H9 (cell line): ENCODE measurements around the gene COL27A1. TPM values are rescaled to one million over a fixed set of nuclear protein-coding genes. Genes with fewer than 3 reads are reported as not detected.

Source experiments
- DNase-seq: peaks from one replicate; pipeline ENCODE4 v3.0.0-alpha.2; 2017
- H2AFZ ChIP-seq: one replicate; pipeline ENCODE4 v1.6.1; 2013; ENCODE audit warnings: mild to moderate bottlenecking, low read length, control low read depth, moderate library complexity
- H2AK5ac ChIP-seq: 2 replicates; pipeline ENCODE4 v1.6.1; 2013; ENCODE audit warnings: low read length, control low read depth, mixed read lengths; ENCODE audit not compliant: insufficient read length
- H2BK120ac ChIP-seq: one replicate; pipeline ENCODE4 v1.6.1; 2013; ENCODE audit warnings: low read depth, mild to moderate bottlenecking, low read length, control low read depth, inconsistent platforms; ENCODE audit not compliant: poor library complexity, severe bottlenecking
- H2BK12ac ChIP-seq: 2 replicates; pipeline ENCODE4 v1.6.1; 2013; ENCODE audit warnings: low read length, control low read depth, mixed read lengths, low read depth; ENCODE audit not compliant: insufficient read length
- H2BK15ac ChIP-seq: 2 replicates; pipeline ENCODE4 v1.6.1; 2013; ENCODE audit warnings: low read depth, low read length, control low read depth
- H2BK20ac ChIP-seq: one replicate; pipeline ENCODE4 v1.6.1; 2013; ENCODE audit warnings: low read depth, mild to moderate bottlenecking, low read length, control low read depth, inconsistent platforms; ENCODE audit not compliant: poor library complexity, severe bottlenecking
- H2BK5ac ChIP-seq: 2 replicates; pipeline ENCODE4 v1.6.1; 2013; ENCODE audit warnings: low read length, control low read depth, mixed read lengths; ENCODE audit not compliant: insufficient read length
- H3K14ac ChIP-seq: 2 replicates; pipeline ENCODE4 v1.6.1; 2013; ENCODE audit warnings: low read length, control low read depth; ENCODE audit not compliant: insufficient read depth
- H3K18ac ChIP-seq: 2 replicates; pipeline ENCODE4 v1.6.1; 2013; ENCODE audit warnings: low read depth, mild to moderate bottlenecking, mixed read lengths, low read length, control low read depth; ENCODE audit not compliant: insufficient read length
- H3K23ac ChIP-seq: 2 replicates; pipeline ENCODE4 v1.6.1; 2013; ENCODE audit warnings: low read length, control low read depth, mixed read lengths, low read depth; ENCODE audit not compliant: insufficient read length
- H3K23me2 ChIP-seq: 2 replicates; pipeline ENCODE4 v1.6.1; 2013; ENCODE audit warnings: low read depth, mild to moderate bottlenecking, mixed read lengths, low read length, control low read depth; ENCODE audit not compliant: insufficient read length, poor library complexity, severe bottlenecking
- H3K27ac ChIP-seq: 2 replicates; pipeline ENCODE4 v1.5.1; 2013; ENCODE audit warnings: low read length, control low read depth, mixed read lengths, low read depth; ENCODE audit not compliant: insufficient read length
- H3K27me3 ChIP-seq: 2 replicates; pipeline ENCODE4 v1.6.1; 2013; ENCODE audit warnings: low read length, control low read depth, inconsistent platforms; ENCODE audit not compliant: insufficient read depth
- H3K4ac ChIP-seq: 2 replicates; pipeline ENCODE4 v1.6.1; 2013; ENCODE audit warnings: low read depth, mild to moderate bottlenecking, control low read depth, inconsistent platforms, low read length, moderate library complexity
- H3K4me1 ChIP-seq: 2 replicates; pipeline ENCODE4 v1.6.1; 2013; ENCODE audit warnings: low read length, control low read depth, inconsistent platforms; ENCODE audit not compliant: insufficient read depth
- H3K4me2 ChIP-seq: 2 replicates; pipeline ENCODE4 v1.6.1; 2013; ENCODE audit warnings: low read length, control low read depth, mixed read lengths; ENCODE audit not compliant: insufficient read length, insufficient read depth
- H3K56ac ChIP-seq: 2 replicates; pipeline ENCODE4 v1.6.1; 2013; ENCODE audit warnings: low read depth, mild to moderate bottlenecking, mixed read lengths, low read length, control low read depth; ENCODE audit not compliant: insufficient read length
- H3K79me1 ChIP-seq: 2 replicates; pipeline ENCODE4 v1.6.1; 2013; ENCODE audit warnings: low read depth, mild to moderate bottlenecking, moderate library complexity, low read length, control low read depth, inconsistent platforms; ENCODE audit not compliant: insufficient read depth, poor library complexity, severe bottlenecking
- H3K79me2 ChIP-seq: 2 replicates; pipeline ENCODE4 v1.6.1; 2013; ENCODE audit warnings: low read length, control low read depth, inconsistent platforms; ENCODE audit not compliant: insufficient read depth
- H3K9ac ChIP-seq: 2 replicates; pipeline ENCODE4 v1.6.1; 2013; ENCODE audit warnings: low read length, control low read depth, mixed read lengths; ENCODE audit not compliant: insufficient read length; ENCODE audit errors: extremely low read depth
- H3K9me3 ChIP-seq: one replicate; pipeline ENCODE4 v1.6.1; 2013; ENCODE audit warnings: low read depth, low read length, inconsistent platforms; ENCODE audit not compliant: control insufficient read depth
- H3T11ph ChIP-seq: one replicate; pipeline ENCODE4 v1.6.1; 2013; ENCODE audit warnings: mild to moderate bottlenecking, low read length, control low read depth, inconsistent platforms
- H4K20me1 ChIP-seq: one replicate; pipeline ENCODE4 v1.6.1; 2013; ENCODE audit not compliant: control insufficient read depth, insufficient read length, insufficient read depth
- H4K5ac ChIP-seq: 2 replicates; pipeline ENCODE4 v1.6.1; 2013; ENCODE audit warnings: low read depth, mild to moderate bottlenecking, mixed read lengths, low read length, control low read depth; ENCODE audit not compliant: insufficient read length
- H4K8ac ChIP-seq: replicated peaks from 2 replicates; pipeline ENCODE4 v1.6.1; 2013; ENCODE audit warnings: low read length, control low read depth, mixed read lengths, low read depth; ENCODE audit not compliant: insufficient read length
- H4K91ac ChIP-seq: 2 replicates; pipeline ENCODE4 v1.6.1; 2013; ENCODE audit warnings: low read depth, mild to moderate bottlenecking, moderate library complexity, mixed read lengths, low read length, control low read depth; ENCODE audit not compliant: insufficient read length
- H3K27ac Mint-ChIP-seq, 3 experiments: 2 replicates in 2 of 3; 3 replicates in 1 of 3; pipeline ENCODE4 v1.8.0; 2020 to 2021; ENCODE audit warnings: mixed read lengths in 3 of 3, mild to moderate bottlenecking in 1 of 3, moderate library complexity in 1 of 3
- H3K27me3 Mint-ChIP-seq: 2 replicates; pipeline ENCODE4 v1.8.0; 2021; ENCODE audit warnings: low read depth, mild to moderate bottlenecking, moderate library complexity, mixed read lengths
- H3K36me3 Mint-ChIP-seq, 3 experiments: 2 replicates in 2 of 3; 3 replicates in 1 of 3; pipeline ENCODE4 v1.8.0; 2020 to 2021; ENCODE audit warnings: low read depth in 3 of 3, mixed read lengths in 3 of 3; ENCODE audit not compliant: insufficient read depth in 1 of 3
- H3K4me1 Mint-ChIP-seq, 2 experiments: 2 replicates each; pipeline ENCODE4 v1.8.0; 2020; ENCODE audit warnings: mixed read lengths in 2 of 2
- H3K4me3 Mint-ChIP-seq, 2 experiments: 2 replicates in 1 of 2; 3 replicates in 1 of 2; pipeline ENCODE4 v1.8.0; 2020 to 2021; ENCODE audit warnings: mild to moderate bottlenecking in 2 of 2, mixed read lengths in 2 of 2, moderate library complexity in 1 of 2
- H3K9me3 Mint-ChIP-seq, 2 experiments: 2 replicates in 1 of 2; 3 replicates in 1 of 2; pipeline ENCODE4 v1.8.0; 2020; ENCODE audit warnings: mild to moderate bottlenecking in 2 of 2, mixed read lengths in 2 of 2, moderate library complexity in 1 of 2
- WGBS: extraction: QIAGEN DNeasy Blood & Tissue Kit; methylation state at CpG from one replicate; pipeline ENCODE4 v1.1.7; 2013; ENCODE audit warnings: missing lambda C conversion rate, low lambda C conversion rate, mixed read lengths; ENCODE audit not compliant: insufficient read length; ENCODE audit errors: extremely low coverage; 5-methylcytosine and 5-hydroxymethylcytosine counted together
- total RNA-seq: library from RNA; stranded (reverse); gene quantifications from 2 replicates; pipeline ENCODE4 v1.2.1, GENCODE V29; 2021
- TF ChIP-seq, protein P1 (sequence below): fragments of 200-600 bp; sonication (generic); conservative IDR thresholded peaks from 3 replicates; pipeline ENCODE4 v1.8.0; 2021; ENCODE audit warnings: antibody characterized with exemption, mild to moderate bottlenecking

The COL27A1 gene
- total RNA-seq, 1 experiment from 2014 or later, result 17.9 TPM

DNA sequence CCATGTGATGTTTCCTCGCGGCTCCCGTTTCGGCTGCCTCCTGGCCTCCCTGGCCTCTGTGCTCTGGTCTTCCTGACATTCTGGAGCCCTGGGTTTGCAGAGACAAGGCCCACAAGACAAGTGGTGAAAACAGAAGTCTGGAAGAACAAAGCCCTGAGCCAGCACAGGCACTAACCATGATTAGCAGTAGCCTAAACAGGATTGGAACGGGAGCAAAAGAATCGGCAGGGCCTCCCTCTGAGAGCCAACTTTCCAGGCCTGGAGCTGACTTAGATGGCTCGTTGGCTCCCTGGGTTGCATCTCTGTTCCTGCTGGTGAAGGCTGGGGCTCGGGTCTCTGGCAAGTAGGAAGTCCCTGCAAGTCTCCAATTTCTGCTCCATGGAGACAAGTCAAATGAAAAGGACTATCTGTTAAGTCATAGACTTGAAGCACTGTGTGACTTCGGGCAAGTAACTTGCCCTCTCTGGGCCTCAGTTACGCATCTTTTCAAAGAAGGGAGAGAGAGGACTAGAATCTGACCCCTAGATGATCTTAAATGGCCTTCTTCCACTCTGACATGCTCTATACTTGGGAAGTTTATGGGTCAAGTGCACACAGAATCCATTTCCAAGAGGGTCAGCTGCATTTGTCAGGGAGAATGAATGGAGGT is 3.3 kb downstream of the COL27A1 start:
- Histone ChIP-seq H3K79me2 (no peaks in the 10 kb centered on the region; the same call in 1 of the 2 replicates), H3K4me2 (no peak overlapping the region), H2AFZ (no peak overlapping the region), H4K20me1 (no peaks in the 10 kb centered on the region), H3K9me3 (no peaks in the 10 kb centered on the region), H2BK15ac (no peak overlapping the region), H2BK5ac (no peak overlapping the region), H3K9ac (no peak overlapping the region), H2BK120ac (no peak overlapping the region), H4K91ac (no peak overlapping the region), H3K23me2 (peaks cover 13% of the 10 kb centered on the region), H2BK20ac (no peak overlapping the region), H3K14ac (no peak overlapping the region), H3K79me1 (no peaks in the 10 kb centered on the region), H3K18ac (no peak overlapping the region), H2AK5ac (no peak overlapping the region), H3K27ac (no peak overlapping the region), H2BK12ac (no peak overlapping the region), H3K23ac (no peak overlapping the region), H3K27me3 (peaks cover 10% of the 10 kb centered on the region), H4K5ac (no peak overlapping the region), H3K56ac (no peak overlapping the region), H3K4ac (no peak overlapping the region), H3K4me1 (no peaks in the 10 kb centered on the region), H3T11ph (no peak overlapping the region), H4K8ac (no peak overlapping the region)
- H3K27me3 Mint-ChIP-seq, result peaks cover 44% of the 10 kb centered on the region
- no peak for DNase-seq
- H3K4me1 Mint-ChIP-seq, result peaks cover 26 to 40% of the 10 kb centered on the region in 2 experiments
- WGBS, result no CpG with 5 or more reads among the region's 10 CpGs
- peaks cover 2 to 5% (median 4%) of the 10 kb centered on the region in 3 experiments; a peak in 5 of 7 replicates for H3K36me3 Mint-ChIP-seq
- no peak overlapping the region for H3K4me3 Mint-ChIP-seq
- no peak overlapping the region for H3K27ac Mint-ChIP-seq
- no peaks in the 10 kb centered on the region; a peak in 1 of 5 replicates for H3K9me3 Mint-ChIP-seq
- TF ChIP-seq, protein P1, sequence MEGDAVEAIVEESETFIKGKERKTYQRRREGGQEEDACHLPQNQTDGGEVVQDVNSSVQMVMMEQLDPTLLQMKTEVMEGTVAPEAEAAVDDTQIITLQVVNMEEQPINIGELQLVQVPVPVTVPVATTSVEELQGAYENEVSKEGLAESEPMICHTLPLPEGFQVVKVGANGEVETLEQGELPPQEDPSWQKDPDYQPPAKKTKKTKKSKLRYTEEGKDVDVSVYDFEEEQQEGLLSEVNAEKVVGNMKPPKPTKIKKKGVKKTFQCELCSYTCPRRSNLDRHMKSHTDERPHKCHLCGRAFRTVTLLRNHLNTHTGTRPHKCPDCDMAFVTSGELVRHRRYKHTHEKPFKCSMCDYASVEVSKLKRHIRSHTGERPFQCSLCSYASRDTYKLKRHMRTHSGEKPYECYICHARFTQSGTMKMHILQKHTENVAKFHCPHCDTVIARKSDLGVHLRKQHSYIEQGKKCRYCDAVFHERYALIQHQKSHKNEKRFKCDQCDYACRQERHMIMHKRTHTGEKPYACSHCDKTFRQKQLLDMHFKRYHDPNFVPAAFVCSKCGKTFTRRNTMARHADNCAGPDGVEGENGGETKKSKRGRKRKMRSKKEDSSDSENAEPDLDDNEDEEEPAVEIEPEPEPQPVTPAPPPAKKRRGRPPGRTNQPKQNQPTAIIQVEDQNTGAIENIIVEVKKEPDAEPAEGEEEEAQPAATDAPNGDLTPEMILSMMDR, result no peak
